HepG2 (cell line): ENCODE results near the gene EPSTI1. TPM values are rescaled to one million over a fixed set of nuclear protein-coding genes. Genes with fewer than 3 reads are reported as not detected.

Experiments
- ATAC-seq: fragments of 200-7000 bp; cut with Tn5 transposase; 3 replicates; pipeline ENCODE4 v1.9.1; 2020; ENCODE audit warnings: mild to moderate bottlenecking, moderate library complexity
- BruUV-seq: library from RNA; stranded (reverse); fragments of 400-500 nt; replicated peaks from 2 replicates; lab custom pipeline; 2021; lab: Mats Ljungman, UMichigan
- CTCF ChIA-PET: fragments of 300-600 bp; formaldehyde crosslinking; extraction: SDS; loops from one replicate; lab custom pipeline; 2021; ENCODE audit warnings: low total read pairs, inconsistent platforms, low intra/inter-chr PET ratio; lab: Yijun Ruan, JAX
- POLR2A ChIA-PET: fragments of 350-600 bp; sonication (Branson Sonifier 250); formaldehyde crosslinking; loops from one replicate; lab custom pipeline; 2020; ENCODE audit warnings: antibody characterized with exemption, inconsistent platforms; lab: Yijun Ruan, JAX
- DNase-seq: peaks from one replicate; pipeline ENCODE4 v3.0.0-alpha.2; 2015; ENCODE audit warnings: low spot score
- FAIRE-seq: peaks from 3 replicates; lab custom pipeline; 2011; peaks lifted over from hg19 to GRCh38; lab: Jason Lieb, UNC
- H2AFZ ChIP-seq: one replicate; pipeline ENCODE4 v1.6.1; 2011; ENCODE audit warnings: low read length, inconsistent platforms
- H3K27ac ChIP-seq: fragments of 300-600 bp; 3 replicates; pipeline ENCODE4 v1.8.0; 2011; ENCODE audit warnings: mixed run types, mild to moderate bottlenecking, mixed read lengths, low read length, inconsistent platforms; ENCODE audit not compliant: insufficient read depth; ENCODE audit errors: extremely low read length
- H3K27me3 ChIP-seq, 2 experiments: fragments of 200-600 bp in 1 of 2; 2 replicates in 1 of 2; 3 replicates in 1 of 2; pipeline versions ENCODE4 v1.6.0 to v1.8.0; 2011; ENCODE audit warnings: low read length in 2 of 2, mild to moderate bottlenecking in 2 of 2, moderate library complexity in 2 of 2, inconsistent platforms in 1 of 2; ENCODE audit not compliant: insufficient read depth in 2 of 2, control insufficient read depth in 1 of 2
- H3K36me3 ChIP-seq, 2 experiments: fragments of 200-600 bp in 1 of 2; replicated peaks in 1 of 2; 2 replicates in 1 of 2; 3 replicates in 1 of 2; pipeline versions ENCODE4 v1.5.1 to v1.8.0; 2011; ENCODE audit warnings: low read length in 2 of 2, inconsistent platforms in 1 of 2; ENCODE audit not compliant: insufficient read depth in 2 of 2, control insufficient read depth in 1 of 2
- H3K4me1 ChIP-seq: 2 replicates; pipeline ENCODE4 v1.5.1; 2012; ENCODE audit warnings: low read length, inconsistent platforms; ENCODE audit not compliant: insufficient read depth
- H3K4me2 ChIP-seq: 2 replicates; pipeline ENCODE4 v1.6.0; 2011; ENCODE audit warnings: low read depth, low read length, inconsistent platforms
- H3K4me3 ChIP-seq, 3 experiments: fragments of 200-600 bp in 1 of 3; sonication (generic), shearing (Covaris generic) in 1 of 3; replicated peaks in 1 of 3; 2 replicates each; pipeline ENCODE4 v1.5.1; 2011 to 2016; ENCODE audit warnings: low read length in 3 of 3, inconsistent platforms in 2 of 3, low read depth in 2 of 3, mild to moderate bottlenecking in 2 of 3, control low read depth in 1 of 3, mixed read lengths in 1 of 3; ENCODE audit not compliant: insufficient read depth in 1 of 3
- H3K79me2 ChIP-seq: one replicate; pipeline ENCODE4 v1.6.1; 2011; ENCODE audit warnings: low read length, inconsistent platforms; ENCODE audit not compliant: insufficient read depth
- H3K9ac ChIP-seq: 2 replicates; pipeline ENCODE4 v1.6.0; 2011; ENCODE audit warnings: mild to moderate bottlenecking, low read depth, low read length, inconsistent platforms; ENCODE audit not compliant: insufficient read depth
- H3K9me3 ChIP-seq: 2 replicates; pipeline ENCODE4 v1.5.1; 2012; ENCODE audit warnings: mild to moderate bottlenecking, low read length
- H4K20me1 ChIP-seq: 2 replicates; pipeline ENCODE4 v1.6.0; 2011; ENCODE audit warnings: inconsistent platforms, mild to moderate bottlenecking, low read length, moderate library complexity; ENCODE audit not compliant: insufficient read depth
- KAT8 ChIP-seq: IDR thresholded peaks from 2 replicates; pipeline ENCODE4 v1.6.1; 2016; ENCODE audit warnings: missing genetic modification reagents, missing compliant biosample characterization
- POLR2G ChIP-seq: fragments of 200-400 bp; formaldehyde crosslinking; IDR thresholded peaks from 2 replicates; pipeline ENCODE4 v1.6.1; 2018; ENCODE audit warnings: mild to moderate bottlenecking, low read depth, low read length, moderate library complexity
- SAP130 ChIP-seq: IDR thresholded peaks from 2 replicates; pipeline ENCODE4 v1.6.1; 2016; ENCODE audit warnings: low read depth
- THYN1 ChIP-seq: sonication (generic); formaldehyde crosslinking; IDR thresholded peaks from 2 replicates; pipeline ENCODE4 v1.8.1; 2023; ENCODE audit warnings: low read depth, mild to moderate bottlenecking, moderate library complexity, missing genetic modification reagents, borderline replicate concordance
- XBP1 ChIP-seq: sonication (generic); formaldehyde crosslinking; IDR thresholded peaks from 2 replicates; pipeline ENCODE4 v1.5.0; 2020; ENCODE audit warnings: missing genetic modification reagents
- ZFP36L2 ChIP-seq: sonication (generic); formaldehyde crosslinking; IDR thresholded peaks from 2 replicates; pipeline ENCODE4 v1.4.0; 2020; ENCODE audit warnings: missing genetic modification reagents
- ZFYVE20 ChIP-seq: sonication (generic); formaldehyde crosslinking; IDR thresholded peaks from 2 replicates; pipeline ENCODE4 v1.8.0; 2023; ENCODE audit warnings: low read depth, mild to moderate bottlenecking, moderate library complexity, missing genetic modification reagents, borderline replicate concordance
- ZNF724P ChIP-seq: sonication (generic); formaldehyde crosslinking; IDR thresholded peaks from 2 replicates; pipeline ENCODE4 v1.8.0; 2022; ENCODE audit warnings: missing genetic modification reagents, borderline replicate concordance
- WGBS: methylation state at CpG from one replicate; pipeline ENCODE4 v1.1.6; 2017; ENCODE audit warnings: low lambda C conversion rate; 5-methylcytosine and 5-hydroxymethylcytosine counted together
- in situ Hi-C: cut with HindIII; loops from 2 replicates; pipeline ENCODE4 v1.10.0; 2017; ENCODE audit warnings: low pct_unique_long_range_greater_than_20kb; ENCODE audit not compliant: extremely low pct_ligation_motif_present
- intact Hi-C: fragments of 100-400 bp; cut with micrococcal nuclease; formaldehyde crosslinking; loops from one replicate; pipeline ENCODE4 v1.10.0; 2022; ENCODE audit not compliant: unreplicated experiment
- polyA plus RNA-seq, 8 experiments: library from polyadenylated mRNA; depleted of rRNA in 3 of 8; stranded (reverse) in 7 of 8; unstranded in 1 of 8; fragments of >200 nt; fragmentation: Illumina TruSeq in 4 of 8; extraction: Trizol in 4 of 8; gene quantifications; 2 replicates each; pipeline versions ENCODE4 v1.2.1 to v1.2.3, GENCODE V29; 2011 to 2016; ENCODE audit warnings: low read depth in 4 of 8, missing spikeins in 1 of 8, mixed read lengths in 1 of 8; ENCODE audit not compliant: insufficient read depth in 1 of 8
- total RNA-seq, 5 experiments: library from RNA; depleted of rRNA; stranded (reverse); fragments of >200 nt; fragmentation: Illumina TruSeq; extraction: Trizol; gene quantifications; 2 replicates each; pipeline ENCODE4 v1.2.3, GENCODE V29; 2016; ENCODE audit warnings: low read depth in 1 of 5
- TF ChIP-seq, protein P1 (sequence below): sonication (generic); formaldehyde crosslinking; IDR thresholded peaks from 2 replicates; pipeline ENCODE4 v1.5.0; 2020; ENCODE audit warnings: missing genetic modification reagents
- TF ChIP-seq, protein P2 (sequence below): sonication (generic); formaldehyde crosslinking; IDR thresholded peaks from 2 replicates; pipeline ENCODE4 v1.9.0; 2021; ENCODE audit warnings: missing genetic modification reagents, mild to moderate bottlenecking, borderline replicate concordance
- TF ChIP-seq, protein P3 (sequence below): sonication (generic); formaldehyde crosslinking; conservative IDR thresholded peaks from 2 replicates; pipeline ENCODE4 v1.8.0; 2022; ENCODE audit warnings: low read depth, missing genetic modification reagents
- TF ChIP-seq, protein P4 (sequence below): sonication (generic); formaldehyde crosslinking; IDR thresholded peaks from 2 replicates; pipeline ENCODE4; 2020; ENCODE audit warnings: missing genetic modification reagents, mild to moderate bottlenecking, borderline replicate concordance
- TF ChIP-seq, protein P5 (sequence below): sonication (generic); formaldehyde crosslinking; IDR thresholded peaks from 2 replicates; pipeline ENCODE4 v1.4.0; 2020; ENCODE audit warnings: missing genetic modification reagents, low read depth, mild to moderate bottlenecking, borderline replicate concordance

EPSTI1 gene
- total and polyA plus RNA-seq, 2 of the 13 experiments (the other 11 are each of a cell fraction or from before 2014, with no cell fraction given), result 0.03 TPM; not detected in 1

DNA sequence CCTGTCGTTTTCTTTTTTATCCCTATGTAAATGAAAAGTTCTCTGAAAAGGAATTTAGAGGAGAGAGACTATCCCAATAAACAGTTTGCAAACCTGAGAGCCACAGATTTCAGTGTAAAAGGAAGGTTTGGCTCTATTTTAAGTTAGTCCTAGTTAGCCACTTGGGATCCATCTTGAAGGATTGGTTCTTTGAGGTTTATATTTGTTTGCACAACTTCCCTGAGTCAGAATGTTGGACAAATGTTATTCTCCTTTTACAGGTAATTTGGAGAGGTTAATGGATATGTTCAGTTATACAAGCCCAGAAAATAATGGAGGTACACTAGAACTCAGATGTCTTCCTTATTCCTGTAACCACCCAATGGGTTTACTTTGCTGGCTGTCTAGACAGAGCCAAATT lies 28.8 kb upstream of the EPSTI1 start (continued):
- TF ChIP-seq, protein P1, sequence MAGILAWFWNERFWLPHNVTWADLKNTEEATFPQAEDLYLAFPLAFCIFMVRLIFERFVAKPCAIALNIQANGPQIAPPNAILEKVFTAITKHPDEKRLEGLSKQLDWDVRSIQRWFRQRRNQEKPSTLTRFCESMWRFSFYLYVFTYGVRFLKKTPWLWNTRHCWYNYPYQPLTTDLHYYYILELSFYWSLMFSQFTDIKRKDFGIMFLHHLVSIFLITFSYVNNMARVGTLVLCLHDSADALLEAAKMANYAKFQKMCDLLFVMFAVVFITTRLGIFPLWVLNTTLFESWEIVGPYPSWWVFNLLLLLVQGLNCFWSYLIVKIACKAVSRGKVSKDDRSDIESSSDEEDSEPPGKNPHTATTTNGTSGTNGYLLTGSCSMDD (CRISPR knock-in tag), result no peak
- TF ChIP-seq XBP1 (CRISPR knock-in tag) (no peak), POLR2G (no peak), KAT8 (CRISPR knock-in tag) (no peak), THYN1 (CRISPR knock-in tag) (no peak)
- TF ChIP-seq, protein P2, sequence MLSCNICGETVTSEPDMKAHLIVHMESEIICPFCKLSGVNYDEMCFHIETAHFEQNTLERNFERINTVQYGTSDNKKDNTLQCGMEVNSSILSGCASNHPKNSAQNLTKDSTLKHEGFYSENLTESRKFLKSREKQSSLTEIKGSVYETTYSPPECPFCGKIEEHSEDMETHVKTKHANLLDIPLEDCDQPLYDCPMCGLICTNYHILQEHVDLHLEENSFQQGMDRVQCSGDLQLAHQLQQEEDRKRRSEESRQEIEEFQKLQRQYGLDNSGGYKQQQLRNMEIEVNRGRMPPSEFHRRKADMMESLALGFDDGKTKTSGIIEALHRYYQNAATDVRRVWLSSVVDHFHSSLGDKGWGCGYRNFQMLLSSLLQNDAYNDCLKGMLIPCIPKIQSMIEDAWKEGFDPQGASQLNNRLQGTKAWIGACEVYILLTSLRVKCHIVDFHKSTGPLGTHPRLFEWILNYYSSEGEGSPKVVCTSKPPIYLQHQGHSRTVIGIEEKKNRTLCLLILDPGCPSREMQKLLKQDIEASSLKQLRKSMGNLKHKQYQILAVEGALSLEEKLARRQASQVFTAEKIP (CRISPR knock-in tag), result no peak

DNA sequence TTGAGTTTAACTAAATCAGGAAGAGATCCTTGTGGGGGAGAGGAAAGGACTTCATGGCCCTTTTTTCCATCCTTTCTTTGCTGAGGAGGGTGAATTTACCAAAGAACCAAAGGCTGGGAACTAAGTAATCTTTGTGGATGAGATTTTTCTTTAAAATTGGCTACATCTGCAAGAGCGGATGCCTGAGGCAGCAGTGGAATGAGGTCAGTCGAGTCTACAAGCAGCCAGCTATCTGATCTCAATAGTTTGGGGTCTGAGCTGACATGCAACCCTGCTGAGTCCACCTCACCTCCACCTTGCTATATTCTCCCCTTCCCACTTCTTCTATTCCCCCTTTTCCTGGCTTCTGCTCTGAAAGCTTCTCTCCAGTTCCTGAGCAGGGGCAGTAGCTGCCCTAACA lies 27.8 kb upstream of the EPSTI1 start:
- whole genome bisulfite sequencing, result 63% methylated on average over 2 of the region's 2 CpGs
- no peaks in the 10 kb centered on the region for H4K20me1 ChIP-seq
- no peak overlapping the region for H3K27ac ChIP-seq
- no peak overlapping the region for H3K9ac ChIP-seq
- DNase-seq (no peak), FAIRE-seq (no peak), ATAC-seq (no peak)
- no peaks in the 10 kb centered on the region for H3K36me3 ChIP-seq
- no peak overlapping the region for H3K4me2 ChIP-seq
- H3K79me2 ChIP-seq, result peaks cover 9% of the 10 kb centered on the region
- ChIA-PET CTCF (no interaction called here), POLR2A (no interaction called here)
- no peaks in the 10 kb centered on the region for H3K9me3 ChIP-seq
- peaks cover 13% of the 10 kb centered on the region for H3K4me1 ChIP-seq
- in situ Hi-C loops (no loop called here), intact Hi-C loops (loop anchor here (5.0 kb wide), 1 partner anchor 43 kb away; no protein-coding TSS in a partner anchor)
- H3K27me3 ChIP-seq, result peaks cover 0 to 3% of the 10 kb centered on the region in 2 experiments; a peak in 2 of 5 replicates
- no peak overlapping the region for H2AFZ ChIP-seq
- no peak overlapping the region for H3K4me3 ChIP-seq
- no TSS peak for BruUV-seq
- TF ChIP-seq ZNF724P (CRISPR knock-in tag) (no peak), ZFYVE20 (no peak), SAP130 (no peak), ZFP36L2 (no peak)
- TF ChIP-seq, protein P3, sequence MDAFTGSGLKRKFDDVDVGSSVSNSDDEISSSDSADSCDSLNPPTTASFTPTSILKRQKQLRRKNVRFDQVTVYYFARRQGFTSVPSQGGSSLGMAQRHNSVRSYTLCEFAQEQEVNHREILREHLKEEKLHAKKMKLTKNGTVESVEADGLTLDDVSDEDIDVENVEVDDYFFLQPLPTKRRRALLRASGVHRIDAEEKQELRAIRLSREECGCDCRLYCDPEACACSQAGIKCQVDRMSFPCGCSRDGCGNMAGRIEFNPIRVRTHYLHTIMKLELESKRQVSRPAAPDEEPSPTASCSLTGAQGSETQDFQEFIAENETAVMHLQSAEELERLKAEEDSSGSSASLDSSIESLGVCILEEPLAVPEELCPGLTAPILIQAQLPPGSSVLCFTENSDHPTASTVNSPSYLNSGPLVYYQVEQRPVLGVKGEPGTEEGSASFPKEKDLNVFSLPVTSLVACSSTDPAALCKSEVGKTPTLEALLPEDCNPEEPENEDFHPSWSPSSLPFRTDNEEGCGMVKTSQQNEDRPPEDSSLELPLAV (CRISPR knock-in tag), result no peak
- TF ChIP-seq, protein P4, sequence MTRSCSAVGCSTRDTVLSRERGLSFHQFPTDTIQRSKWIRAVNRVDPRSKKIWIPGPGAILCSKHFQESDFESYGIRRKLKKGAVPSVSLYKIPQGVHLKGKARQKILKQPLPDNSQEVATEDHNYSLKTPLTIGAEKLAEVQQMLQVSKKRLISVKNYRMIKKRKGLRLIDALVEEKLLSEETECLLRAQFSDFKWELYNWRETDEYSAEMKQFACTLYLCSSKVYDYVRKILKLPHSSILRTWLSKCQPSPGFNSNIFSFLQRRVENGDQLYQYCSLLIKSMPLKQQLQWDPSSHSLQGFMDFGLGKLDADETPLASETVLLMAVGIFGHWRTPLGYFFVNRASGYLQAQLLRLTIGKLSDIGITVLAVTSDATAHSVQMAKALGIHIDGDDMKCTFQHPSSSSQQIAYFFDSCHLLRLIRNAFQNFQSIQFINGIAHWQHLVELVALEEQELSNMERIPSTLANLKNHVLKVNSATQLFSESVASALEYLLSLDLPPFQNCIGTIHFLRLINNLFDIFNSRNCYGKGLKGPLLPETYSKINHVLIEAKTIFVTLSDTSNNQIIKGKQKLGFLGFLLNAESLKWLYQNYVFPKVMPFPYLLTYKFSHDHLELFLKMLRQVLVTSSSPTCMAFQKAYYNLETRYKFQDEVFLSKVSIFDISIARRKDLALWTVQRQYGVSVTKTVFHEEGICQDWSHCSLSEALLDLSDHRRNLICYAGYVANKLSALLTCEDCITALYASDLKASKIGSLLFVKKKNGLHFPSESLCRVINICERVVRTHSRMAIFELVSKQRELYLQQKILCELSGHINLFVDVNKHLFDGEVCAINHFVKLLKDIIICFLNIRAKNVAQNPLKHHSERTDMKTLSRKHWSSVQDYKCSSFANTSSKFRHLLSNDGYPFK (CRISPR knock-in tag), result no peak
- TF ChIP-seq, protein P5, sequence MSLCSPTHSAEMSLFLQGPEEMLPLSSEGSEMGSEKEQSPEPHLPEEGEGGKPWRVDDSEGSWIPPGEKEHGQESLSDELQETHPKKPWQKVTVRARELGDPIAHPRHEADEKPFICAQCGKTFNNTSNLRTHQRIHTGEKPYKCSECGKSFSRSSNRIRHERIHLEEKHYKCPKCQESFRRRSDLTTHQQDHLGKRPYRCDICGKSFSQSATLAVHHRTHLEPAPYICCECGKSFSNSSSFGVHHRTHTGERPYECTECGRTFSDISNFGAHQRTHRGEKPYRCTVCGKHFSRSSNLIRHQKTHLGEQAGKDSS (CRISPR knock-in tag), result no peak
